ENCODE results near the gene NCS1.
A peak's percentile ranks its signal among the peaks of the same experiment; 100 is the strongest.

Gene NCS1

DNA sequence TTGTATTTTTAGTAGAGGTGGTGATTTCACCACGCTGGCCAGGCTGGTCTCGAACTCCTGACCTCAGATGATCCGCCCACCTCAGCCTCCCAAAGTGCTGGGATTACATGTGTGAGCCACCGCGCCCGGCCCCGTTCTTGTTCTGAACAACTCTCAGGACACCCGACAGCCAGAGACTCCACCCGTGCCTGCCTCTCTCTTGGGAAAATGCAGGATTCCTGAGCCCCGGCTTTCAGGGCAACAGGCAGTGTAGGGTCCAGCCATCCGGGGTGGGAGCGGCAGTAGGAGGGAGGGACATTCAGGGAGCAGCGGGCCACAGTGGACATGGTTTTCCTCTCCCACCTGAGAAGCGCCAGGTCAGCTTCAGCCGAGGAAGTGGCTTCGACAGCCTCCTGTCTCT, 34.4 kb downstream of the NCS1 start:
- Histone ChIP-seq H3K4me3 (no peak overlapping the region), H3K27ac (no peak overlapping the region)

DNA sequence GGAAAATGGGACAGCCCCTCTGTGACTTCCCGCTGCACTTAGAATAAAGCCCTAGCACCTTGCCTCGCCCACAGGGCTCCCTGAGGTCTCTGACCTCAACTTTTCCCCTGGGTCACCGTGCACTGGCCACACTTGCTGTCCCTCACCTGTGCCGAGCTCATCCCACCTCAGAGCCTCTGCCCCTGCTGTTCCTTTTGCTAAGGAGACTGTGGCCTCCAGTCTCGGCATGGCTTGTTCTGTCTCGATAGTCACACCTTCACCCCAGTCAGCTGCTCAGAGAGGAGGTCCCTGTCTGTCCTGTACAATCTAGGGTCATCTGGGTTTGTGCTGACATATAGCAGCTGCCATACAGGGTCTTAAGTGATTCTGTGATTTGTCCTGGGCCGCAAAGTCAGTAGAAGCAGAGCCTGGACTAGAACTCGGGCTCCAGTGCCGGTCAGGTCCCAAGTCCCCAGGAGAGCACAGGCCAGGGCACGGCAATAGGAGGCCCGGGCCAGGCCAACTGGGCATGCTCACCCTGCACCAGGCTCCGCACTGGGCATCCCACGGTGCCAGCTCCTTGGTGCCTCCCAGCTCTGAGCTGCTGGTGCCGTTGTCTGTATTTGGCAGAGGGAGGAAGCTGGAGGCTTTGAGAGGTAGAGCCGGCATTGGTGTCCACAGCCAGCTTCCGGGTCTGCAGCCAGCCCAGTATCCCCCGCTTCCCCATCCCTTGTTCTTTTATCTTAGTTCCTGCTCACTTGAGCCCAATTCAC, 35.2 kb downstream of the NCS1 start:
- Histone ChIP-seq H3K27ac (peak overlapping the region in 2 of 21 experiments; percentile 24 to 49), H3K4me3 (no peak overlapping the region)

DNA sequence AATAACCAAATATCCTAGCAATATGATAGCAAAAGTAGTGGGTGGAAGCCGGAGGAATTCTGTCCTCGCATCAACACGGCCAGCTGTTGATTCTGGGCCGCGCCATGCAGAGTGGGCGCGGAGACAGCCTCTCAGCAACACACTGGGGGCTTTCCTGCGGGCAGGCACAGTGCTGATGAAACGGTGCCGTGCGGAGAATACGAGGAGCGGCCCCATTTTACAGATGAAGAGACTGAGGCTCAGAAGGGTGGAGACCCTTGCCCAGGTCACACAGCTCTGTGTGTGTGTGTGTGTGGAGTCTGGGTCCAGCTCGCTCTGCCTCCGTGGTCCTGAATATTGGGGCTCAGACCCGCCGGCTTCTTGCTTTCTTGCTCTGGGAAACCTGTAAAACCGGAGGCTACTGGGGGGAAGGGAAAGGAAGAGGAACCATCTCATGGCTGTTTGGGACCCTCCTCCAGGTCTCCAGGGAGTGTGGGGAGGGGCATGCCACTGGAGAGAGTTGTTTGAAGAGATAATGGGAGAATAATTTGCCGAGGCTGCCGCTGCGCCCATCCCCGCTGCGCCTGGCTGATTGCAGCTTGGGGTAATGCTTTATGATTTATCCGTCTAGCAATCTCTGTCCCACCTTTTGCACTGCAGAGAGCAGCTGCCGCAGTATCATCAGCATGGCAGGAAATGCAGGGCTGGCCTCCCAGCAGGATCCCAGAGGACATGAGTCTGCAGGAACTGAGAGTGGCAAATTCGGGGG, 36.6 kb downstream of the NCS1 start:
- Histone ChIP-seq H3K4me3 (no peak overlapping the region), H3K27ac (no peak overlapping the region)

DNA sequence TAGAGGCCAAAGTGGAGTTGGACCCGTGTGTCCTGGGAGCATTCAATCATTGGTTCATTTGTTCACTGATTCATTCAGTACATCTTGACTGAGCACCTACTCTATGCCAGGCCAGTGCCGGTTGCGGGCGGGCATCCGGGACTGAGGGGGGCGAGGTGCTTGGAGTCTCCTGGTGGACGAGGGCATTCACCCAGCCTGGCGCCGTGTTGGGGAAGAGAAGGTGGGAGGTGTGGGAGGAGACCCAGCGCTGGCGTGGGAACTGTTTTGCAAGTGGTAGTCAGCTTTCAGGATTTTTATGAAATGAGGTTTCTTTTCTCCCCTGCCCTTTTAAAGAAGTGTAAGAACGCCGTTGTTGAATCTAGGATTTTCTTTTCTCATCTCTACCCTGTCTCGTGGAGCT, 37.2 kb downstream of the NCS1 start:
- no peak overlapping the region for H3K27ac ChIP-seq
- H3K4me3 ChIP-seq = no peak overlapping the region

DNA sequence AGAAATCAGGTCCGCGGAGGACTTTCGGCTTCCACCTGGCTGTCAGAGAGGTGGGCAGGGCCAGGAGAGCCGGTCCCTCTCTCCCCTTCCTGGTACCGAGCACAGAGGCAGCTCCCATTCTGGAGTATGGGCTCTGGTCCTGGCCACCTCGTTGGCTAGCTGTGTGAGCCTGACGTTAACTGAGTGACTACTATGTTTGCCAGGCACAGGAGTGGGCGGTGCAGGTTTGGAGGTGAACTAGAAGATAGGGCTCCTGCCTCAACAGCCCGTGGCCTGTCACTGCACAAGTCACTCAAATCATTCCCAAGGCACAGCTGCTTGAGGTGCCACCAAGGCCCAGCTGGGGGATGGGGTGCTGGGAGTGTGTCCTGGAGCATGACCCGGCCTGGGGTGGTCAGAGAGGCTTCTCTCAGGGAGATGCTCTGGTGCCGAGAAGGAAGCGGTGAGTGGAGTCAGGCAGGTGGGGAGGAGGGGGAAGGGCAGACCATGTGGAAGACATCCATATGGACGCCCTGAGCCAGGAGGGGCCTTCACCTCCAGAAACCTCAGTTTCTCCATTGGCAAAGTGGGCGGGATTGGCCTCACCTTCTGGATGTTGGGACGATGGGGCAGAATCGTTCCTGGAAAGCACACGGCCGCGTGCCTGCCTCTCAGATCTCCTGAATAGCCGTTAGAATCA, 39.5 kb downstream of the NCS1 start:
- Histone ChIP-seq H3K27ac (peak overlapping the region in 8 of 21 experiments; percentile 0 to 65 (median 38)), H3K4me3 (no peak overlapping the region)

DNA sequence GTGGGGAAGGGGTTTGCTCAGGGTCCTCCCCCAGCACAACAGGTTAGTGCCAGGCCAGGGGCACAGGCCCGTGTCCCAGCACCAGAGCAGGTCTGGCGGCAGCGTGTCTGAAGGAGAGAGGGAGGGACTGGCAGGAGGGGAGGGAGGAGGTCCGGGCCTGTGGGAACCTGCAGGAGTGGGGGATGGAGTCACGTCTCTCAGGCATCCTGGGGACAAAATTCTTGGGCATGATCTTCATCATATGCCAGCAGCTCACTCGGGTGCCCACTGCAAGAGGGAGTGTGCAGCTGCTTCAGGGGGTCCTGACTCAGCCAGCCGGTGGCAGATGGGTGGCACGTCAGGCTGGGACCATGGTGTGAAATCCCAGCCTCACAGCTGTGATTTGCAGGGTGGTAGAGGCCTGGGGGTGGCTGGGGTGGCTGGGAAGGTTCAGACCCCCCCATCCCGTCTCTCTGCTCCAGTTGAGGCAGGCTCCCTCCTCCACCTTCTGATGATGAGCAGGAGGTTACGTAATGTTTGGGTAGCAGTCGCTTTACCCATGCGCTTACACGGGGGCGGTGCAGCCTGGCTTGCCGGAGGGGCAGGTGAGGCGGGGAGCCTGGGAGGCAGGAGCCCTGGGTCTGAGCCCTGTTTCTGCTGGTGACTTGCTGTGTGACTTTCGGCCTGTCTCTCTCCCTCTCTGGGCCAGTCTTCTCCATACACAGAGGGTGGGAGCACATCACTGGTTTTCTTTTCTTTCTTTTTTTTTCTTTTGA, 40.5 kb downstream of the NCS1 start:
- Histone ChIP-seq H3K27ac (peak overlapping the region in 7 of 21 experiments; percentile 10 to 65 (median 41)), H3K4me3 (no peak overlapping the region)

DNA sequence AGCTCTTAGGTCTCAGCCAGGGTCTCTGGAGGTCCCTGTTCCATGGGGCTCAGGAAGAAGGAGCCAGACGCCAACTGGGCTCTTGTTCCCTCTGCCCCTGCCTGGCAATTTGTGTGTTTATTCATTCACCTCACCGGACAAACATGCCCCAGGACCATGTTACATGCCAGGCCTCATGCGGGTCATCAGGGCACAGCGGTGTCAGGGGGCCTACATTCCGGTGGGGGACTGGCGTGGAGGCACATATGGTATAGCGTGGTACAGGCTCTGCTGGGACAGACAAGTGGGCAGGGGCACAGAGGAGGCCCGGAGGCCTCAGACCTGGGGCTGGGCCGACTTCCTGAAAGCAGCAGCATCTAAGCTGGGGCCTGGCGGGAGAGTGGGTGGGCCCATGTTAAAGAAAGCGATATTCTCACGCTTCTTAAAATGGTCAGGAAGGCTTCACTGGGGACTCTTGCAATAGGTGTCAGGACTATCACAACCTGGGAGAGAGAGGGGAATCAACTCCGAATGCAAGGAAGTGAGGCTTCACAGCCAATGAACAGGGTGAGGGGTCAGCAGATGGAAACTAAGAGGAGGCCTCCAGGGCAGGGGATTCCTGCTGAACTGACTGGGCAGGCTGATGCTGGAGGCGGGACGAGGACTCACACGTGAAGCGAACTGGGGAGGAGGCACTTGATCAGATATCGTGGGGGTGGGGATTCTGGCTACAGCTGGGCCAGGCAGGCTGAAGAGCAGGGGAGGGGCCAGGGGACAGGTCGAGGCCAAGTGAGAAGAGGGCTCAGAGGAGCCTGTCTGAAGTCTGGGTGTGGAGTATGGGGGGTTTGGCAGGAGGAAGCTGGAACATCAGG, 41.9 kb downstream of the NCS1 start:
- Histone ChIP-seq H3K4me3 (no peak overlapping the region), H3K27ac (peak overlapping the region in 7 of 21 experiments; percentile 5 to 58 (median 52))

DNA sequence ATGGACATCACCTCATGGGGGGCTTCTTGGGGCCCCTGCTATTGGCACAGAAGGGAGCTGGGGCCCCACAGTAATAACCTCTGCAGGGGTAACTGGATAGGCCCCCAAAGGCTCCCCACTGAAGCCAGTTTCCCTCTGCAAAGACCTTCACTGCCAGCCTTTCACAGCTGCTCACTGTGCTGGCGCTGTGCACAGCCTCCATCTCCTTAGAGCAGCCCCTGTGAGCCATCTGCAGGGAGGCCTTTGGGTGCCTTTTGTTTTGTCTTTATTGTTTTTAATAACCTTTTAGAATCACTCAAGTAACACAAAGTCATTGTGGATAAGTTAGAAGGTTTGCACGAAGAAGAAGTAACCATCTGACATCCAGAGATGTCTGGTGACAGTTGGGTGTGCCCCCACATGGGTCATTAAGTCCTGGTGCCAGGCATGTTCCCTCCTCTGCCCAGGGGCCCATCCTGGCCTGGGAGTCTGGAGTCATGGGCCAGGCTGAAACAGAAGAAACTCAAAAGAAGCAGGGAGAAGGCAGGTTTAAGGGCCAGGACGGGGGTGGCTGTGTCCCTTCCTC, 42.7 kb downstream of the NCS1 start:
- Histone ChIP-seq H3K4me3 (no peak overlapping the region), H3K27ac (peak overlapping the region in 4 of 21 experiments; percentile 20 to 55 (median 48))

DNA sequence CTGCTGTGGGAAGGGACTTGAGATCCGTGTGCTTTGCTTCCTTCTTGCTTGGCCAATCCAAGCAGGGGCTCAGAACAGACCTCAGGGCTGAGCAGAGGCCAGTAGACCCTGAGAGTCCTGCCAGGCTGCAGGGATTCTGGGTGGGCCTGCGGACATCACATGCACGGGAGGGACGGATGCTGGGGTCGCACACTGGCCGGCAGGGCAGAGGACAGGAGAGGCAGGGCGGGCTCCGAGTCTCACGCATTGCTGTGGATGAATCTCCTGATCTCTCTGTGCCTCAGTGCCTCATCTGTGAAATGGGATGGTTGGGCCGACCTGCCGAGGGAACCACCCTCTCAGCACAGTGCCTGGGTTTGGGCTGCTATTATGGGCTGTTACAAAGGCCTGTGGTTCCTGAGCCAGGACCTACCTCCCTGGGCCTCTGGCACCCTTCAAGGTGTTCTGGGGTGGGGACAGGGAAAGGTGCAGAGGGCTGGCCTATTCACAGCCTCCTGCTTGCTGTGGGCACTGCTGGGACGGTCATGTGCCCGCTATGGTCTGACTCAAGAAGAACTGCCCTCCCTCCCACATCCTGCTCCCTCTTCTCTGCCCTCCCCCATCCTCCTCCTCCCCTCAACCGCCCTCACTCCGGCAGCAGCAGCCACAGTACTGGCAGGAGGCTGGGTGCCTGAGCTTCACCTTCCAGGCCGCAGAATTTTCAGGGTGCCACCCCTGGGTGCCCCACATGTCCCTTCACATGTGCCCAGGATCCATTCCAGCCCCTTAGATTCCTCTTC, 43.3 kb downstream of the NCS1 start:
- no peak overlapping the region for H3K4me3 ChIP-seq
- peak overlapping the region in 1 of 21 experiments; percentile 54 for H3K27ac ChIP-seq

DNA sequence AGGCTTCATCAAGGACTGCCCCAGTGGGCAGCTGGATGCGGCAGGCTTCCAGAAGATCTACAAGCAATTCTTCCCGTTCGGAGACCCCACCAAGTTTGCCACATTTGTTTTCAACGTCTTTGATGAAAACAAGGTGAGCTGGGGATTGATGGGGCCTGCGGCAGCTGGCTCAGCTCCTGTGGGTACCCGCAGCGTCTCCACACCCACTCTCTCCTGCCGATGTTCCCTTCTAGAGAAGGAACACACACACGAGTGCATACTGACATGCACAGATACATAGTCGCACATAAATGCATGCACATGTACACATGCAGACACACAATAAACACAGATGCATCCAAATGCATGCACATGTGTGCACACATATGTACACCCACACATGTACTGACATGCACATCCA, 45.6 kb downstream of the NCS1 start:
- H3K27ac ChIP-seq = no peak overlapping the region

DNA sequence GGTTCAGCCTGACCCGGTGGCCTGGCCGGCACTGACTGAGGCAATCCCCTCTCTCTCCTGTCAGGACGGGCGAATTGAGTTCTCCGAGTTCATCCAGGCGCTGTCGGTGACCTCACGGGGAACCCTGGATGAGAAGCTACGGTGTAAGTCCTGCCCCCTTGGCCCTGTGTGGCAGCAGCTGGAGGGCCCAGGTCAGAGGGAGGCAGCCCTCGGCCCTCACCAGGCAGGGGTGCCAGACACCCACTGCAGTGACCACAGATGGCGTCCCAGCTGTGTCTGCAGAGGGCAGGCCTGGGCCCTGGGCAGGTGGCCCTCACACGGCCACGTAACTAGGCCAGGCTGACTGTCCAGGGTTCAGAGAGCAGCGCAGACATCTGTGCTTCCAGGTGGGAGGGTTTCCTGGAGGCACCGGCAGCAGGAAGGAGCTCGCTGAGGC, 47.5 kb downstream of the NCS1 start:
- Histone ChIP-seq H3K27ac (peak overlapping the region in 1 of 21 experiments; percentile 23), H3K4me3 (no peak overlapping the region)

More for the DNA sequence above, 45.6 kb downstream of the NCS1 start:
- H3K4me3 ChIP-seq = no peak overlapping the region

DNA sequence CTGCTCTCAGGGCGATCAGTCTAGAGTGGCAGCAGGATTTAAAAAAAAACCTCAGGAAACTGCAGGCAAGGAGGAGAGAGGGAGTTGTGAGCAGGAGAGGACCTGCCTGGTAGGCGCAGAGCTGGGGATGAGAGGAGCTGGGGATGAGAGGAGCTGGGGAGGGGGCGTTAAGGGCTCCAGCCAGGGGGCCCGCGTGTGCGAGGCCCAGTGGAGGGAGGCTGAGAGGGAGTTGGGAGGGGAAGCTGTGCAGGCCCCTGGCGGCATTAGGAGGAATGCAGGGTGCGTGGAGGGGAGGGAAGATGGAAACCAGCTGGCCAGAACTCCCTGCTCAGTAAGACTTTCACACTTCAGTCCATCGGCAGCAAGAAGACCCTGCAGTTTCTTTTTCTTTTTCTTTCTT, 48.1 kb downstream of the NCS1 start:
- Histone ChIP-seq H3K27ac (no peak overlapping the region), H3K4me3 (no peak overlapping the region)

DNA sequence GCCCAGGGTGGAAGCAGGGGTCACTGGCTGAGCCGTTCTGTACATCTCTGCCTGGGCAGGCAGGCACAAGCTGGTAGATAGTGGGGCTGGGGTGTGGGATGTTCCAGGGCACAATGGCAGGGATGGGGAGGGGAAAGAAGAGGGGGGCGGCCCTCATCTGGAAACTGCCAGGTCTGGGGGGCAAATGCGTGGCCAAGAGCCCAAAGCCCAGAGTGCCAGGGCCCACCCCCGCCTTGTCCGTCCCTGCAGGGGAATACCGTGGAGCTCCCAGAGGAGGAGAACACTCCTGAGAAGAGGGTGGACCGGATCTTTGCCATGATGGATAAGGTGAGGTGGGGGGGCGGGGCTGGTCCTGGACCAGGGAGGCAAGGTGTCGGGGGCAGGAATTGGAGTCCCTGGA, 50.6 kb downstream of the NCS1 start:
- Histone ChIP-seq H3K27ac (no peak overlapping the region), H3K4me3 (no peak overlapping the region)

DNA sequence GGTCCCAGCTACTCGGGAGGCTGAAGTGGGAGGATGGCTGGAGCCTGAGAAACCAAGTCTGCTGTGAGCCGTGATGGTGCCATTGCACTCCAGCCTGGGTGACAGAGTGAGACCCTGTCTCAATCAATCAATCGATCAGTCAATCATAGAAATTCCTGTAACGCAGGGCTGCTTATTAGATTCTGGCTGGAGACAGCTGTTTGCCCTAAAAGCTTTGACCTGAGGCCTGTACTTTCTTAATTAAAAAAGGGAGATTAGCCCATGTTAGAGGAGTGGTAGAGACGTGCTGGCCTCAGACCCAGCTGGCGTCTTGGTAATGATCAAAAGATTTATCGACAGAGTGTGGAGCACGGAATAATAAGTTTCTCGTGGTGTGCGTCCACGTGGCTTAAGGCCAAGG, 52.9 kb downstream of the NCS1 start:
- Histone ChIP-seq H3K27ac (no peak overlapping the region), H3K4me3 (no peak overlapping the region)

DNA sequence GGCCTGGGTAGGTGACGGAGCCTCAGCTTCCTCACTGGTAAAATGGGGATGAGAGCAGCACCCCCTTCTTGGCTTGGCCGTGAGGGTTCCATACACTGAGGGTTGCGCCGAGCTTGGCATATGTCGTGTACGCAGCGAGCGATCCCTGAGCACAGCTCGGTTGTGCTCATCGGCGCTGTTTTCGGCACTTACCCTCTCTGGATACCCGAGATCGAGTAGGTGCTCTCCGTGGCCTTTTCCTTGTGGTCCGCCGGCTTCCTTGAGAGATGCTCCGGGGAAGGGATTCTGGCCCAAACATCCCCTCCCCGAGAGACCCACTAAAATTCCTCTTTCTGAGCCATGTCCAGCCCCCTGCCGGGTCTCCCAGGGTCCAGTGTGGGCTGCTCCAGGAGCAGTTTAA, 53.4 kb downstream of the NCS1 start:
- Histone ChIP-seq H3K27ac (no peak overlapping the region), H3K4me3 (no peak overlapping the region)

DNA sequence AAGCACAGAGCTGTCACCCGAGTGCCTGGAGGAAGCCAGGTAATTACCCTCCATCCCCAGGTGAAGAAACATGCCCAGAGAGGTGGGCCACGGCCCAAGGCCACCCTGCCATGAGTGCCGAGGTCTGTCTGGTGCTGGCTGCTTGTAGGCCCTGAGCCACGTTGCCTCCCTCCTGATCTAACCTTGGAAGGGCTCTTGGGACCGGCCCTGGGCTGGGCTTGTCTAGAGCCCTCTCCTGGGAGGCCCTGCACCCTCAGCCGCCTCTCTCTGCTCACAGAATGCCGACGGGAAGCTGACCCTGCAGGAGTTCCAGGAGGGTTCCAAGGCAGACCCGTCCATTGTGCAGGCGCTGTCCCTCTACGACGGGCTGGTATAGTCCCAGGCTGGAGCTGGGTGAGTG, 53.9 kb downstream of the NCS1 start:
- no peak overlapping the region for H3K4me3 ChIP-seq
- H3K27ac ChIP-seq = no peak overlapping the region

DNA sequence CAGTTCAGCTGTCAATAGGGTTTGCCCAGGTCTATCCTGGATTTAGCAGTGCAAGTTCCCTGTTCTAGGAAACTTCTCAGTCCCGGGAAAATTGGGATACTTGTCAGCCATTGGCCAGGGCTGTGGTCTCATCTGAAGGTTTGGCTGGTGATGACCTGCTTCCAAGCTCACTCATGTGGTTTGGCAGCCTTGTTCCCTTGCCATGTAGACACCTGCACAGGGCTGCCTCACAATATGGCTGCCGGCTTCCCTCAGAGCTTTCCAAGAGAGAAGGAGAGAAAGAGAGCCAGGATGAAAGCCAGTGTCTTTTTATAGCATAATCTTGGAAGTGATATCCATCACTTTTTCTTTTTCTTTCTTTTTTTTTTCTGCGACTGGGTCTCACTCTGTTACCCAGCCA, 55.6 kb downstream of the NCS1 start:
- H3K4me3 ChIP-seq = no peak overlapping the region

DNA sequence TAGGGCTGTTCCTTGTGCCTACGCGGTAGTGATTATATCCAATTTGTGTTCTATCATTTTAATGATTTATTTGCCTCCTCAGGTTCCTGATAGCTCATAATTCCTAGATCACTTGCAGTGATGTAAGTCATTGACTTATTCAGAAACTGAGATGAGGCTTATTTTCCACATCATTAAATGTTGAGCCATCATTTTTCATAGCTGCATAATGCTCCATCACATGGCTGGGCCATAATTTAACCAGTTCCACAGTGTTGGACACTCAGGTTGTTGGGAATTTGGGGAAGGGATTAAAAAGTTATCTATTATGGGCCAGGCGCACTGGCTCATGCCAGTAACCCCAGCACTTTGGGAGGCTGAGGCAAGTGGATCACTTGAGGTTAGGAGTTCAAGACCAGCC, 57.6 kb downstream of the NCS1 start:
- Histone ChIP-seq H3K27ac (no peak overlapping the region), H3K4me3 (no peak overlapping the region)

More for the DNA sequence above, 55.6 kb downstream of the NCS1 start:
- no peak overlapping the region for H3K27ac ChIP-seq

Data from skin epidermis (tissue), 12 donors.